GM12878 (cell line): ENCODE measurements around the gene OTOGL. TPM values are rescaled to one million over a fixed set of nuclear protein-coding genes. Genes with fewer than 3 reads are reported as not detected.
"Not testable (repeated sequence)": the region's sequence is repeated elsewhere in the genome, so short reads cannot be mapped to it uniquely, and the experiment has no call there.

Experiments used
- ATAC-seq: fragments of 200-7000 bp; cut with Tn5 transposase; 3 replicates; pipeline ENCODE4 v1.9.1; 2020; ENCODE audit warnings: mild to moderate bottlenecking, moderate library complexity
- BruUV-seq: library from RNA; stranded (reverse); fragments of 400-500 nt; replicated peaks from 2 replicates; lab custom pipeline; 2021; lab: Mats Ljungman, UMichigan
- CTCF ChIA-PET: fragments of 300-600 bp; sonication (Branson Sonifier 250); formaldehyde crosslinking; extraction: SDS; loops from one replicate; lab custom pipeline; 2021; ENCODE audit warnings: inconsistent platforms; lab: Yijun Ruan, JAX
- POLR2A ChIA-PET: fragments of 350-600 bp; formaldehyde crosslinking; extraction: SDS; loops from one replicate; lab custom pipeline; 2021; ENCODE audit warnings: inconsistent platforms; lab: Charles Lee
- RAD21 ChIA-PET: fragments of 300-600 bp; sonication (Branson Sonifier 250); formaldehyde crosslinking; loops from one replicate; lab custom pipeline; 2023; ENCODE audit warnings: antibody characterized with exemption; ENCODE audit not compliant: unreplicated experiment; lab: Charles Lee
- SMC1A ChIA-PET: fragments of 300-600 bp; sonication (Branson Sonifier 250); formaldehyde crosslinking; loops from one replicate; lab custom pipeline; 2023; ENCODE audit not compliant: unreplicated experiment, uncharacterized antibody; lab: Charles Lee
- DNase-seq: peaks from one replicate; pipeline ENCODE4 v3.0.0-alpha.2; 2011; ENCODE audit warnings: low read depth, low spot score
- FAIRE-seq: peaks from 3 replicates; lab custom pipeline; 2011; peaks lifted over from hg19 to GRCh38; lab: Jason Lieb, UNC
- H2AFZ ChIP-seq: 2 replicates; pipeline ENCODE4 v1.6.0; 2011; ENCODE audit warnings: low read depth, low read length, control low read depth; ENCODE audit not compliant: control insufficient read depth
- H3K27ac ChIP-seq: 2 replicates; pipeline ENCODE4 v1.5.1; 2011; ENCODE audit warnings: control low read depth; ENCODE audit not compliant: control insufficient read depth, insufficient read depth
- H3K27me3 ChIP-seq, 2 experiments: replicated peaks in 1 of 2; 2 replicates each; pipeline versions ENCODE4 v1.6.0 to v1.6.1; 2011; ENCODE audit warnings: low read length in 1 of 2; ENCODE audit not compliant: control insufficient read depth in 2 of 2, insufficient read depth in 2 of 2
- H3K36me3 ChIP-seq, 2 experiments: 2 replicates each; pipeline ENCODE4 v1.5.1; 2011; ENCODE audit warnings: low read length in 1 of 2; ENCODE audit not compliant: control insufficient read depth in 2 of 2, insufficient read depth in 2 of 2
- H3K4me1 ChIP-seq: 2 replicates; pipeline ENCODE4 v1.6.1; 2011; ENCODE audit warnings: mild to moderate bottlenecking, low read length, moderate library complexity, mixed read lengths; ENCODE audit not compliant: control insufficient read depth, insufficient read depth
- H3K4me2 ChIP-seq: 2 replicates; pipeline ENCODE4 v1.6.0; 2011; ENCODE audit warnings: control low read depth; ENCODE audit not compliant: control insufficient read depth, insufficient read depth
- H3K4me3 ChIP-seq: fragments of 200-600 bp; sonication (generic); 2 replicates; pipeline ENCODE4 v1.5.1; 2016
- H3K79me2 ChIP-seq: 2 replicates; pipeline ENCODE4 v1.6.0; 2011; ENCODE audit warnings: low read length; ENCODE audit not compliant: control insufficient read depth, insufficient read depth
- H3K9ac ChIP-seq: 2 replicates; pipeline ENCODE4 v1.8.0; 2011; ENCODE audit warnings: low read length, control low read depth, mixed read lengths; ENCODE audit not compliant: control insufficient read depth, insufficient read depth
- H3K9me3 ChIP-seq: replicated peaks from 3 replicates; pipeline ENCODE4 v1.5.1; 2011; ENCODE audit warnings: mild to moderate bottlenecking, low read length; ENCODE audit not compliant: control insufficient read depth, insufficient read depth
- H4K20me1 ChIP-seq: 2 replicates; pipeline ENCODE4 v1.6.0; 2011; ENCODE audit not compliant: control insufficient read depth, insufficient read depth
- KAT2A ChIP-seq: conservative IDR thresholded peaks from 2 replicates; pipeline ENCODE4 v1.6.1; 2011; ENCODE audit warnings: low read depth, low read length; ENCODE audit not compliant: control insufficient read depth
- PAX5 ChIP-seq: IDR thresholded peaks from 2 replicates; pipeline ENCODE4 v1.6.1; 2011; ENCODE audit warnings: low read depth, low read length, borderline replicate concordance
- STAT3 ChIP-seq: IDR thresholded peaks from 2 replicates; pipeline ENCODE4 v1.6.1; 2011; ENCODE audit warnings: low read depth, low read length, improper control_type of control experiment
- WGBS: methylation state at CpG from one replicate; pipeline ENCODE4 v1.1.6; 2016; ENCODE audit warnings: low lambda C conversion rate; ENCODE audit not compliant: insufficient replicate concordance, insufficient coverage; ENCODE audit errors: missing lambda C conversion rate; 5-methylcytosine and 5-hydroxymethylcytosine counted together
- in situ Hi-C: fragments of 300-500 bp; cut with MboI; formaldehyde crosslinking; loops from 9 replicates; pipeline ENCODE4 v1.14.3; 2018; ENCODE audit warnings: mixed read lengths
- intact Hi-C: fragments of 100-400 bp; cut with micrococcal nuclease; formaldehyde crosslinking; loops from one replicate; pipeline ENCODE4 v1.14.2; 2022; ENCODE audit not compliant: unreplicated experiment
- polyA plus RNA-seq, 11 experiments: library from polyadenylated mRNA; depleted of rRNA in 4 of 11; unstranded in 6 of 11; stranded (reverse) in 5 of 11; fragments of >200 nt; fragmentation: Nextera tagmentation in 4 of 11; fragmentation: Illumina TruSeq in 1 of 11; extraction: Ambion mirVana in 4 of 11; extraction: Trizol in 1 of 11; gene quantifications; 1 replicate in 1 of 11; 2 replicates in 10 of 11; pipeline versions ENCODE4 v1.2.1 to v1.2.3, GENCODE V29; 2011 to 2016; ENCODE audit warnings: inconsistent platforms in 2 of 11, missing spikeins in 2 of 11, low read depth in 1 of 11
- total RNA-seq, 4 experiments: library from RNA; depleted of rRNA in 3 of 4; stranded (reverse); fragments of >200 nt in 3 of 4; fragmentation: Illumina TruSeq in 1 of 4; extraction: Trizol in 1 of 4; gene quantifications; 2 replicates each; pipeline versions ENCODE4 v1.2.1 to v1.2.3, GENCODE V29; 2013 to 2021
- TF ChIP-seq, protein P1 (sequence below): fragments of 450-650 bp; formaldehyde crosslinking; IDR thresholded peaks from 2 replicates; pipeline ENCODE4 v1.4.0; 2022; ENCODE audit warnings: mild to moderate bottlenecking, moderate library complexity

Gene OTOGL
- total and polyA plus RNA-seq, 10 of the 15 experiments (the other 5 are each of a cell fraction or from before 2014, with no cell fraction given): 0.04 to 3.7 (median 0.27) TPM

DNA sequence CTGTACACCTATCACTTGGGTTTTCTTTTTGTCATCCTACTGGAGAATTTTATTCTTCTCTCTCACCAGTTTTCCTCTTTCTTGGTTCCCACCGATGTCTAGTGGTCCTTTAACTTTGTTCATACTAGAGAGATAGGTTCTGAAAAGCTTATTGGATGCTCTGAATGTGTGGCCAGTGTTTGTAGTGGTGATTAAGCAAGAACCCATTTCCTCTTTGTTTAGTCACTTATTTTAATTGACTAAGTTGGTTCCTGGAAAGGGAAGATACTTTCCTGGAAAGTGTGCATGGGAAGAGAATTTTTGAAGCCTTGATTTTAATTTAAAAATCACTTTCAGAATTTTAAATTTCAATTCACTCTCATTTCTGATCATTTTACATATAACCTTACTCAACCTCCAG, 127.2 kb downstream of the OTOGL start:
- Histone ChIP-seq H3K9ac (no peak overlapping the region), H3K4me1 (no peaks in the 10 kb centered on the region), H3K4me2 (no peak overlapping the region), H3K27ac (no peak overlapping the region), H3K27me3 (no peaks in the 10 kb centered on the region), H3K79me2 (no peaks in the 10 kb centered on the region), H3K9me3 (no peaks in the 10 kb centered on the region), H4K20me1 (no peaks in the 10 kb centered on the region), H3K4me3 (no peak overlapping the region), H3K36me3 (no peaks in the 10 kb centered on the region), H2AFZ (no peak overlapping the region)
- no peak for DNase-seq
- no TSS peak for BruUV-seq
- intact Hi-C loops (no loop called here), in situ Hi-C loops (no loop called here)
- ATAC-seq: no peak
- ChIA-PET CTCF (interaction anchor here (1.0 kb wide), 1 partner anchor 24 kb away, joined by 3 read pairs; no protein-coding TSS in a partner anchor), RAD21 (no interaction called here), SMC1A (no interaction called here), POLR2A (no interaction called here)
- 0% methylated on average over 1 of the region's 1 CpG for WGBS
- FAIRE-seq: no peak
- TF ChIP-seq PAX5 (no peak), STAT3 (no peak), KAT2A (no peak)
- TF ChIP-seq, protein P1, sequence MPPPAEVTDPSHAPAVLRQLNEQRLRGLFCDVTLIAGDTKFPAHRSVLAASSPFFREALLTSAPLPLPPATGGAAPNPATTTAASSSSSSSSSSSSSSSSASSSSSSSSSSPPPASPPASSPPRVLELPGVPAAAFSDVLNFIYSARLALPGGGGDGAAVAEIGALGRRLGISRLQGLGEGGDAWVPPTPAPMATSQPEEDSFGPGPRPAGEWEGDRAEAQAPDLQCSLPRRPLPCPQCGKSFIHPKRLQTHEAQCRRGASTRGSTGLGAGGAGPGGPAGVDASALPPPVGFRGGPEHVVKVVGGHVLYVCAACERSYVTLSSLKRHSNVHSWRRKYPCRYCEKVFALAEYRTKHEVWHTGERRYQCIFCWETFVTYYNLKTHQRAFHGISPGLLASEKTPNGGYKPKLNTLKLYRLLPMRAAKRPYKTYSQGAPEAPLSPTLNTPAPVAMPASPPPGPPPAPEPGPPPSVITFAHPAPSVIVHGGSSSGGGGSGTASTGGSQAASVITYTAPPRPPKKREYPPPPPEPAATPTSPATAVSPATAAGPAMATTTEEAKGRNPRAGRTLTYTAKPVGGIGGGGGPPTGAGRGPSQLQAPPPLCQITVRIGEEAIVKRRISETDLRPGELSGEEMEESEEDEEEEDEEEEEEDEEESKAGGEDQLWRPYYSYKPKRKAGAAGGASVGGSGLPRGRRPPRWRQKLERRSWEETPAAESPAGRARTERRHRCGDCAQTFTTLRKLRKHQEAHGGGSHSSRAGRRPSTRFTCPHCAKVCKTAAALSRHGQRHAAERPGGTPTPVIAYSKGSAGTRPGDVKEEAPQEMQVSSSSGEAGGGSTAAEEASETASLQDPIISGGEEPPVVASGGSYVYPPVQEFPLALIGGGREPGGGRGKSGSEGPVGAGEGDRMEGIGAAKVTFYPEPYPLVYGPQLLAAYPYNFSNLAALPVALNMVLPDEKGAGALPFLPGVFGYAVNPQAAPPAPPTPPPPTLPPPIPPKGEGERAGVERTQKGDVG: no peak

DNA sequence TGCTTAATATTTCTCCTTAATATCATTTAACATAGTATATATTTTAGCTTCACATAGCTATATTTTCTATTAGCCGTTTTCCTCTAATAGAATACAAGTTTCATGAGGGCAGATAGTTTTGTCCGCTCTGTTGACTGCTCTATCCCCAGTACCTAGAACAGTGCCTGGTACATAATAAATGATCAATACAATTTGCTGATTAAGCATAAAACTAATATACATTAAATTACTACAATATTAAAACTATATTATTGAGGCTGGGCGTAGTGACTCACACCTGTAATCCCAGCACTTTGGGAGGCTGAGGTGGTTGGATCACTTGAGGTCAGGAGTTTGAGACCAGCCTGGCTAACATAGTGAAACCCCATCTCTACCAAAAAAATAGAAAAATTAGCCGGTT, 128.6 kb downstream of the OTOGL start:
- H3K79me2 ChIP-seq, H3K9ac ChIP-seq, H2AFZ ChIP-seq, H3K4me3 ChIP-seq, FAIRE-seq, H3K27me3 ChIP-seq, H3K27ac ChIP-seq, SMC1A ChIA-PET, ATAC-seq, DNase-seq, H3K4me2 ChIP-seq, H4K20me1 ChIP-seq, POLR2A ChIA-PET, RAD21 ChIA-PET, H3K9me3 ChIP-seq, H3K36me3 ChIP-seq, H3K4me1 ChIP-seq, intact Hi-C loops, in situ Hi-C loops, CTCF ChIA-PET, BruUV-seq: not testable (repeated sequence)
- WGBS: 63% methylated on average over 4 of the region's 4 CpGs
